ENCODE data around the gene CDC20B.
"Not testable (repeated sequence)": the region's sequence is repeated elsewhere in the genome, so short reads cannot be mapped to it uniquely, and the experiment has no call there.

Gene CDC20B

GRCh38 chr5:55104946-55105701, 67.9 kb downstream of the CDC20B start:
- no peak for DNase-seq (ENCODE audit: low read depth)
- no peak overlapping the region for H3K4me3 ChIP-seq (ENCODE audit: low read depth, low read length)
- TF ChIP-seq CTCF (conservative IDR thresholded peaks at IDR 0.05; ENCODE audit: low read depth, low read length), result no peak

- peak; percentile 25 for DNase-seq (ENCODE audit: low read depth)
- no peak overlapping the region for H3K4me3 ChIP-seq (ENCODE audit: low read depth, low read length)
- TF ChIP-seq CTCF (conservative IDR thresholded peaks at IDR 0.05; ENCODE audit: low read depth, low read length), result no peak
Observed at GRCh38 chr5:55104036-55104772, 68.8 kb downstream of the CDC20B start.

GRCh38 chr5:55102348-55102747, 70.6 kb downstream of the CDC20B start, which contains the start of gene GZMA:
Gene GZMA, plus strand, starts transcription at chr5:55102646. Its CDS starts 37 bp downstream, at chr5:55102683.
- no peak within 1 kb of the TSS for H3K4me3 ChIP-seq (ENCODE audit: low read depth, low read length)
- TF ChIP-seq CTCF (conservative IDR thresholded peaks at IDR 0.05; ENCODE audit: low read depth, low read length), result no peak
- DNase-seq (ENCODE audit: low read depth), result no peak

- no peak for DNase-seq (ENCODE audit: low read depth)
- no peak for TF ChIP-seq CTCF (conservative IDR thresholded peaks at IDR 0.05; ENCODE audit: low read depth, low read length)
- no peak overlapping the region for H3K4me3 ChIP-seq (ENCODE audit: low read depth, low read length)
Observed at GRCh38 chr5:55101556-55102276, 71.3 kb downstream of the CDC20B start.

GRCh38 chr5:55101148-55101547, 71.8 kb downstream of the CDC20B start:
- H3K4me3 ChIP-seq (ENCODE audit: low read depth, low read length); DNase-seq (ENCODE audit: low read depth): not testable (repeated sequence)

- no peak for TF ChIP-seq CTCF (conservative IDR thresholded peaks at IDR 0.05; ENCODE audit: low read depth, low read length)
- H3K4me3 ChIP-seq (ENCODE audit: low read depth, low read length), result no peak overlapping the region
- no peak for DNase-seq (ENCODE audit: low read depth)
Observed at GRCh38 chr5:55096861-55097260, 76.1 kb downstream of the CDC20B start.

- no peak for TF ChIP-seq CTCF (conservative IDR thresholded peaks at IDR 0.05; ENCODE audit: low read depth, low read length)
- DNase-seq (ENCODE audit: low read depth), result no peak
- no peak overlapping the region for H3K4me3 ChIP-seq (ENCODE audit: low read depth, low read length)
Observed at GRCh38 chr5:55096182-55096581, 76.8 kb downstream of the CDC20B start.

GRCh38 chr5:55091011-55091410, 82.0 kb downstream of the CDC20B start:
- H3K4me3 ChIP-seq (ENCODE audit: low read depth, low read length); DNase-seq (ENCODE audit: low read depth): not testable (repeated sequence)

GRCh38 chr5:55089301-55089700, 83.7 kb downstream of the CDC20B start:
- H3K4me3 ChIP-seq (ENCODE audit: low read depth, low read length); DNase-seq (ENCODE audit: low read depth): not testable (repeated sequence)

Measured in choroid plexus epithelial cell (primary cell).